Uterus (tissue), 4 donors: ENCODE measurements around the gene NUP58. TPM values are rescaled to one million over a fixed set of nuclear protein-coding genes. Genes with fewer than 3 reads are reported as not detected.
"Not testable (repeated sequence)": the region's sequence is repeated elsewhere in the genome, so short reads cannot be mapped to it uniquely, and the experiment has no call there.

ENCODE experiments used
- DNase-seq, 2 donors: peaks; one replicate each; pipeline ENCODE4 v3.0.0-alpha.2; 2019 to 2020
- H3K27ac ChIP-seq, 2 donors: fragments of 200-600 bp; sonication (generic); 1 replicate in 1 of 2; 2 replicates in 1 of 2; pipeline ENCODE4 v1.5.1; 2016 to 2018
- H3K27me3 ChIP-seq, 2 donors: fragments of 200-600 bp; sonication (generic); one replicate each; pipeline ENCODE4 v1.5.1; 2018 to 2019; ENCODE audit warnings: control low read depth in 1 of 2
- H3K36me3 ChIP-seq, 2 donors: fragments of 200-600 bp; sonication (generic); one replicate each; pipeline ENCODE4 v1.5.1; 2019; ENCODE audit warnings: control low read depth in 1 of 2
- H3K4me1 ChIP-seq, 2 donors: fragments of 200-600 bp; sonication (generic); one replicate each; pipeline ENCODE4 v1.5.1; 2018 to 2019; ENCODE audit warnings: control low read depth in 1 of 2
- H3K4me3 ChIP-seq, 2 donors: fragments of 200-600 bp; sonication (generic); 1 replicate in 1 of 2; 2 replicates in 1 of 2; pipeline ENCODE4 v1.5.1; 2018 to 2019; ENCODE audit warnings: mild to moderate bottlenecking in 1 of 2
- H3K9me3 ChIP-seq, 2 donors: fragments of 200-600 bp; sonication (generic); one replicate each; pipeline ENCODE4 v1.5.1; 2019; ENCODE audit warnings: control low read depth in 1 of 2
- POLR2A ChIP-seq, 2 donors: fragments of 450-650 bp; IDR thresholded peaks; one replicate each; pipeline ENCODE4 v1.6.1; 2016; ENCODE audit warnings: antibody characterized with exemption in 2 of 2, mild to moderate bottlenecking in 1 of 2, moderate library complexity in 1 of 2
- intact Hi-C: fragments of 100-400 bp; cut with DNase I; formaldehyde crosslinking; loops from one replicate; pipeline ENCODE4 v1.15.1; 2023; ENCODE audit warnings: low total_unique reads
- total RNA-seq, 4 donors: library from RNA; depleted of rRNA in 3 of 4; stranded (reverse); fragments of >200 nt in 3 of 4; gene quantifications; one replicate each; pipeline versions ENCODE4 v1.1.0 to v1.2.4, GENCODE V29; 2014 to 2023
- TF ChIP-seq, protein P1 (sequence below), 4 experiments: fragments of 200-600 bp in 2 of 4; fragments of 450-650 bp in 2 of 4; sonication (generic) in 2 of 4; IDR thresholded peaks; one replicate each; pipeline ENCODE4 v1.5.1; 2016 to 2019; ENCODE audit warnings: antibody characterized with exemption in 4 of 4, mild to moderate bottlenecking in 2 of 4, moderate library complexity in 1 of 4
- donor health status: DM: yes; HTN: yes; CAD: no.

Gene NUP58
- total RNA-seq, 4 donors from 2014 or later, result 49.7 to 130 (median 61.1) TPM

- DNase-seq, result peak; percentile 28 to 36
- H3K36me3 ChIP-seq, result no peaks in the 10 kb centered on the region
- H3K4me3 ChIP-seq, result peak overlapping the region; percentile 65 to 73
- peaks cover 0 to 7% of the 10 kb centered on the region in 2 donors for H3K4me1 ChIP-seq
- H3K9me3 ChIP-seq, result no peaks in the 10 kb centered on the region
- intact Hi-C loops, result no loop called here
- peak overlapping the region; percentile 88 to 92 for H3K27ac ChIP-seq
- TF ChIP-seq POLR2A (IDR thresholded peaks at IDR 0.05), result no peak
- TF ChIP-seq, protein P1, sequence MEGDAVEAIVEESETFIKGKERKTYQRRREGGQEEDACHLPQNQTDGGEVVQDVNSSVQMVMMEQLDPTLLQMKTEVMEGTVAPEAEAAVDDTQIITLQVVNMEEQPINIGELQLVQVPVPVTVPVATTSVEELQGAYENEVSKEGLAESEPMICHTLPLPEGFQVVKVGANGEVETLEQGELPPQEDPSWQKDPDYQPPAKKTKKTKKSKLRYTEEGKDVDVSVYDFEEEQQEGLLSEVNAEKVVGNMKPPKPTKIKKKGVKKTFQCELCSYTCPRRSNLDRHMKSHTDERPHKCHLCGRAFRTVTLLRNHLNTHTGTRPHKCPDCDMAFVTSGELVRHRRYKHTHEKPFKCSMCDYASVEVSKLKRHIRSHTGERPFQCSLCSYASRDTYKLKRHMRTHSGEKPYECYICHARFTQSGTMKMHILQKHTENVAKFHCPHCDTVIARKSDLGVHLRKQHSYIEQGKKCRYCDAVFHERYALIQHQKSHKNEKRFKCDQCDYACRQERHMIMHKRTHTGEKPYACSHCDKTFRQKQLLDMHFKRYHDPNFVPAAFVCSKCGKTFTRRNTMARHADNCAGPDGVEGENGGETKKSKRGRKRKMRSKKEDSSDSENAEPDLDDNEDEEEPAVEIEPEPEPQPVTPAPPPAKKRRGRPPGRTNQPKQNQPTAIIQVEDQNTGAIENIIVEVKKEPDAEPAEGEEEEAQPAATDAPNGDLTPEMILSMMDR (IDR thresholded peaks at IDR 0.05), result no peak
- no peaks in the 10 kb centered on the region for H3K27me3 ChIP-seq
These were observed 521 bp upstream of the NUP58 start for GRCh38 chr13:25300861-25301346.

- H3K4me1 ChIP-seq, result peaks cover 0 to 7% of the 10 kb centered on the region in 2 donors
- intact Hi-C loops, result no loop called here
- H3K27ac ChIP-seq, result peak overlapping the region; percentile 88 to 92
- H3K9me3 ChIP-seq, result no peaks in the 10 kb centered on the region
- no peaks in the 10 kb centered on the region for H3K27me3 ChIP-seq
- peak overlapping the region; percentile 65 to 73 for H3K4me3 ChIP-seq
- H3K36me3 ChIP-seq, result no peaks in the 10 kb centered on the region
- DNase-seq, result no peak
- TF ChIP-seq, protein P1 (IDR thresholded peaks at IDR 0.05), result no peak
- TF ChIP-seq POLR2A (IDR thresholded peaks at IDR 0.05), result no peak
These were observed 696 bp downstream of the NUP58 start for GRCh38 chr13:25302121-25302520.

DNA sequence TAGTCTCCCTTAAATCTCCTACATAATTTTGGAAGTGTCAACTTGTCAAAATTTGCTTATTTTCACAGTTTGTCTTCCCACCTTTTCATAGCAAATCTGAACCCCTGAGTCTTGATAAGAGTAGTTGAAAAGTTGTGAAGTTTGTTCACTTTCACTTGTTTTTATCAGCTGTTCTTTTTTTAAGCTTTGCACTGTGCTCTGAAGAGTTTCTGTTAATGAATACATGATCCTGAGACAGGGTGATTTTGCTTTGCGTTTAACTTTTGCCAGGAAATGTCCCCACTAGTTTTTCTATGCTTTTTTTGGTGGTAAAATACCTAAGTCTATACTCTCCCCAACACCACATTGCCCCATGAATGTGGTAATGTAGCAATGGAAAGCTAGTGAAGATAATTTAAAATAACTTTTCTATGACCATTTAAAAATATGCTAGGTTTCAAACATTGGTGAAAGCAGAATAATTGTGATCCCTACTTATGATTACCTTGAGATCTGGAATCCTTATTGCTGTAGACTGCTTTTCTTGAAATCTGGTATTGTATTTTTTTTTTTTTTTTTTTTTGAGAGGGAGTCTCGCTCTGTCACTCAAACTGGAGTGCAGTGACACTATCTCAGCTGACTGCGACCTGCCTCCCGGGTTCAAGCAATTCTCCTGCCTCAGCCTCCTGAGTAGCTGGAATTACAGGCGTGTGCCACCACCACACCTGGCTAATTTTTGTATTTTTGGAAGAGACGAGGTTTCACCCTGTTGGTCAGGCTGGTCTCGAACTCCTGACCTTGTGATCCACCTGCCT lies 5.4 kb downstream of the NUP58 start:
- Histone ChIP-seq H3K27me3 (no peaks in the 10 kb centered on the region), H3K36me3 (no peaks in the 10 kb centered on the region), H3K4me3 (no peak overlapping the region), H3K27ac (no peak overlapping the region), H3K4me1 (peaks cover 0 to 7% of the 10 kb centered on the region in 2 donors), H3K9me3 (no peaks in the 10 kb centered on the region)
- TF ChIP-seq, protein P1 (IDR thresholded peaks at IDR 0.05), result no peak
- TF ChIP-seq POLR2A (IDR thresholded peaks at IDR 0.05), result no peak
- intact Hi-C loops, result no loop called here
- DNase-seq, result no peak

DNA sequence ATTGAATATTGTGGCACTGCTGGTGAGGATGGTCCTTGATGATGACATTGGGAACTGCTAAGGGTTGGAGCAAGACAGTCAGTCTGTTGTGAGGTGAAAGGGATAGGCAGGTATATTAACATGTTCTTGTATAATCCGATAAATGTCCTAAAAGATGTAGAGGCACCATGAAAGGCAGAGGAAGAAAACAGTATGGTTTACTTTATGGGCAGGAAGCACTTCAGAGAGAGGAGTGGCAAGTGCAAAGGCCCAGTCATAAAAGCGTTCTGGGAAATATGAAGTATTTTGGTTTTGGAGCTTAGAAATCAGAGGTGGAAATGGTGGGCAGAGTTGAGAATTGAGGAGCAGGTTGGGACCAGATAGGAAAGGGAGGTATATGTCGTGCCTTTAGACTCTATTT lies 9.5 kb downstream of the NUP58 start:
- DNase-seq, result no peak
- H3K27ac ChIP-seq, result no peak overlapping the region
- H3K4me3 ChIP-seq, result no peak overlapping the region
- no peaks in the 10 kb centered on the region for H3K27me3 ChIP-seq
- H3K4me1 ChIP-seq, result no peaks in the 10 kb centered on the region
- H3K36me3 ChIP-seq, result no peaks in the 10 kb centered on the region
- no peak for TF ChIP-seq POLR2A (IDR thresholded peaks at IDR 0.05)
- TF ChIP-seq, protein P1 (IDR thresholded peaks at IDR 0.05), result no peak
- intact Hi-C loops, result no loop called here
- no peaks in the 10 kb centered on the region for H3K9me3 ChIP-seq

- H3K27me3 ChIP-seq, H3K4me1 ChIP-seq, intact Hi-C loops, H3K4me3 ChIP-seq, H3K27ac ChIP-seq, DNase-seq, H3K36me3 ChIP-seq, H3K9me3 ChIP-seq: not testable (repeated sequence)
These were observed 17.5 kb downstream of the NUP58 start for GRCh38 chr13:25318946-25319345.
